ENCODE results near the gene POLR3F. TPM values are rescaled to one million over a fixed set of nuclear protein-coding genes. Genes with fewer than 3 reads are reported as not detected.
"Not testable (repeated sequence)": the region's sequence is repeated elsewhere in the genome, so short reads cannot be mapped to it uniquely, and the experiment has no call there.

POLR3F gene, protein sequence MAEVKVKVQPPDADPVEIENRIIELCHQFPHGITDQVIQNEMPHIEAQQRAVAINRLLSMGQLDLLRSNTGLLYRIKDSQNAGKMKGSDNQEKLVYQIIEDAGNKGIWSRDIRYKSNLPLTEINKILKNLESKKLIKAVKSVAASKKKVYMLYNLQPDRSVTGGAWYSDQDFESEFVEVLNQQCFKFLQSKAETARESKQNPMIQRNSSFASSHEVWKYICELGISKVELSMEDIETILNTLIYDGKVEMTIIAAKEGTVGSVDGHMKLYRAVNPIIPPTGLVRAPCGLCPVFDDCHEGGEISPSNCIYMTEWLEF
- total RNA-seq = 13.3 TPM

DNA sequence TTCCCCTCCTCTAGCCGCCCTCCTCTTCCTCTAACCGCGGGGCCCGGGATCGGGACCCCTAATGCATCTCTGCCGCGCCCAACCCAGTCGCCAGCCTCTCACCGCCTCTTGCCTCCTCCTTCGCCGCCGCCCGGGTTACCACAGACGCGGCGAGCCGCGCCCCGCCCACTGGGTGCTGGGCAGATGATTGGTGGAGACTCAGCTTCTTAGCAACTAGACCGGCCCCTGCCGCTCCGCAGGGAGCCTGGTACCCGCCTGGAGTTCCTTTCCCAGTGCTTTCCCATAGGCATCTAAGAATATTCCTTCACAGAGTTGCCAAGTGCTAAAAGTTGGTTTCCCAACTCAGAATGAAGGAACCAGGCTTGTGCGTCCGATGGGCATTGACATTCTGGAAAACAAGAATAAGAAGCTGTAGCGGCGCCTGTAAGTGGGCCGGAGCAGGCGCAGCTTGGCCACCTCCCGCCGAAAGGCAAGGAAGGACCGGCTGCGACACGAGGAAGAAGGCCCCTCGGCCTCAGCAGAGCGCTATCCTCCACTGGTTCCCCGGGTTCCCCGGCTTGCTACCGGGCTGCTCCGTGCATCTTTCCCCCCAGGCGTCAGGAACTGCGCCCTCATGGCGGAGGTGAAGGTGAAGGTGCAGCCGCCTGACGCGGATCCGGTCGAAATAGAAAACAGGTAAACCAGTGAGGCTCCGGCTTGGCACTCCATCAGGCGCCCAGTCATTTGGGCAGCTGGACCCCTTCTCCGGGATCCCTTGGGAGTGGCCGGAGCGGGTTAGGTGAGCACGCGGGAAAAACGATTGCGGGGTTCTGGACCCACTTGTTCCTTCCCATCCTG is at the start of gene POLR3F, which contains the start of gene DZANK1:
Gene POLR3F (plus strand): TSS at position 497 of the 837 bp plus-strand sequence. CDS start 117 bp downstream, at position 614.
Gene DZANK1 (minus strand): TSS at position 137 of the 837 bp plus-strand sequence. CDS start 1,672 bp downstream, outside the sequence.
- peak; percentile 98 for DNase-seq

DNA sequence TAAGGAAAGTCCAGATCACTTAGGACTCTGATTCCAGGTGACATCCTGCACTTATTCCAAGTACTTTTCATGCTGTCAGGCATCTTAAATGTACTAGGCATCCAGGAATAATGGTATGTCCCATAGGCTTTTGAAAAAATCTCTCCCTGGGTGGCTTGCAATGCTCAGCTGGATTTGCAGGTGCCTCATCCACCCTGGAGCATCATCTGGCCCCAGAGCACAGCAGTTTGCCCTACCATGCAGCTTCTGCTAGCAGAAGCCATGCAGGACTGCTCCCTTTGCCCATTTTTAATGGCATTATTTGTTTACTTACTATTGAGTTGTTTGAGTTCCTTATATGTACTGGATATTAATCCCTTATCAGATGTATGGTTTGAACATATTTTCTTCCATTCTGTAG is 45.6 kb upstream of the POLR3F start:
- no peak for DNase-seq

DNA sequence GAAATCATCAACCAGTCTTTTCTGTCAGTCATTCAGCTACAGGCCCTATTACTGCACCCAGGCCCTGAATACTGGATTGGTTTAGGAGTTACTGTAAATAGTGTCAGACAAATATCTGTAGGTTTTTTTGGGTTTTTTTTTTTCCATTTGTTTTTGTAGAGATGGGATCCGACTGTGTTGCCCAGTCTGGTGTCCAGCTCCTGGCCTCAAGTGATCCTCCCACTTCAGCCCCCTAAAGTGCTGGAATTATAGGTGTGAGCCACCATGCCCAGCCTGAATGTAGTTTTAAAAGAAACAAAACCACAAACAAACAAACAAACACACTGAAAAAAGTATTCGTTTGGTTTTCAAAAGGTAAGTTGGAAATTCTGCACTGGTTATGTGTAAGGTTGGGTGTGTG is 40.0 kb upstream of the POLR3F start:
- no peak for DNase-seq

DNA sequence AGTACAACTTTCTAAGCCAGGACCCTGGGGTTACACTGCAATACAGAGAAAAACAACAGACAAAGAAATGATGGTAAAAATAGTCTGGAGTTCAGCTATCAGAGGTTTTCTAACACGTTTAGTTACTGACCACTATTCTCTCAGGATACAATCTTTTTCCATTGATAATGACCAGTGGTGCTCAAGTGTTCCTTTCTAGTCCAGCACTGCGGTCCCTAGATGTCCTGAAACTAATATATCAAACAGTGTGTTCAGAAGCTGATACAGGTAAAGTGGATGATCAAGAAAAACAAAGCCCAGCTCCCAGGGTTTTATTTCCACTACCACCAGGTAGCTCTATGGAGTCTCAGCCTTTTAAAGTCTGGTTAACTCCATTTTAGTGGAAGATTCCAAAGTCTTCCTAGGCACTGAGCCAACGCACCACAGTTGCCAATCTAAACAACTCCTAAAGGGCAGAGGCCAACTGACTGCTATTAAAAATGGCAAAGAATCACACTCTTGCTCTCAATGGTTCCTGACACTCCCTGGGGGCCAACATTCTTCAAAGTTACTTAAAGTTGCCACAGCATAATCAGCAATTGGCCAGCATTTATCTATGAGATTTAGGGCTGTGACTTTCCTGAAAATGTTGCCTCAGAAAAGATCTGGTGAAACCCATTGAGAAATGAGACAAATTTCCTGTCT is 38.6 kb upstream of the POLR3F start:
- DNase-seq = no peak

DNA sequence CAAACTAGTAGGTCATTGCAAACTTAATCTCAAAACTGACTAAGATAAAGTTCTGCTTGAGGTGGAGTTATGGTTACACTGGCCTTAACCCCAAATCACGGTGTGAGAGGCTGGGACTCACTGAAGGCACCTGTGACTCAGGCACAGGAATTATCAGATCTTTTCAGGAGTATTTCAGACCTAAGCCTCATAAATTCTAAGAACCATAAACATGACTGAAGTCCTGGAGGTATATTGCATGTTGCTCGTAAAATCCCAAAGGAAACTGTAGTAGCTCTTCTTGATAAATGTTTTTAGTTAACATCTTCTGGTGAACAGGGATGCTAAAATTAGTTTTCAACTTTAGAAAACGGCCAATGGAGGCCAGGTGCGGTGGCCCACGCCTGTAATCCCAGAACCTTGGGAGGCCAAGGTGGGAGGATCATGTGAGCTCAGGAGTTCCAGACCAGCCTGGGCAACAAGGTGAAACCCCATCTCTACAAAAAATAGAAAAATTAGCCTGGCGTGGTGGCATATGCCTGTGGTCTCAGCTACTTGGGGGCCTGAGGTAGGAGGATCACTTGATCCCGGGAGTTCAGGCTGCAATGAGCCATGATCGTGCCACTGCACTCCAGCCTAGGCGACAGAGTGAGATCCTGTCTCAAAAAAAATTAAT is 36.9 kb upstream of the POLR3F start:
- DNase-seq = no peak

DNA sequence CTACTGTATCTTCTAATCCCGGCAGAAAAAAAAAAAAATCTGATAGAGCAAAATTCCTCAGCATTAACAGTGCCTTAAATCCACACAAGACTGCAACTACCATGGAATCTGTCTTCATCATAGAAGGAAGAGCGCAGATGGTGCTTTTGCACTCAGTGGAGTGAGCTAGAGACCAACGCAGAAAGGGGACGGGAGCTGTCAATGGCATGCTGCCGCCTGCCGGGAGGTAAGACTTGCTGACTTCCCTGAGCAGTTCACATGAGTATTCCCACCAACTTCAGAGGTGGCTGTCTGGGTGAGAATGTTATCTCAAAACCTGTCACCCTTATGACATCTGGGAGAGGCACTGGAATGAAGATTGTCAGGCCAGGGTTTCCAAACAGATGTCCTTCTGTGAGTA is 36.0 kb upstream of the POLR3F start:
- no peak for DNase-seq

DNA sequence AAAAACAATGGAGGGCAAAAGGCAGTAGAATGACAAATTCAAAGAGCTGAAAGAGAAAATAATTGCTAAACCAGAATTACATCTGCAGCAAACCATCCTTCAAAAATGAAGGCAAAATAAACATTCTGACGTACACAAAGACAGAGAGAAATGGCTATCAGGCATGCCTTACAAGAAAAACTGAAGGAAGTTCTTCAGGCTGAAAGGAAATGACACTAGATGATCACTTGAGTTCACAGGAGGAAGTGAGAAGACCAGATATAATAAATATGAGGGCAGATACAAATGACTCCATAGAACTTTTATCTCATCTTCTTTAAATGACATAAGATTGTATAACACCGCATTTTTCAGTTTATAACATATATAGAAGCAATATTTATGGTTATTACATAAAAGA is 30.3 kb upstream of the POLR3F start:
- no peak for DNase-seq

DNA sequence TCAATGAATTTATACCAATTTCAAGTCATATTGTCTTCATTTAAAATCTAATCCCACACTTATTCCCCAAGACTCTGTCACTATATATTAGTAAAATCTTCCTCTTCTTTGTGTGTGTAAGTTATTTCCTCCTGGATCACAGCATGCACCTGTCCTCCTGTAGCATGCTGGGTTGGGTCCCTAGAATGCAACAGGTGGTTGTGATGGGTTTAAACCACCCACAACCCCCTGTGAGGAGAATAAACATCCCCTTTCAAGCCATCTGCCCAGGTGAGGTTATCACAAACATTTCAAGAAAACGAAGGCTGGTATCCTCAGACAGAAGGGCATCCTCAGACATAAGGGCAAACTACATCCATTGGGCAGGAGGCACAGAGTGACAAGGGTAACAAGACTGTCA is 26.8 kb upstream of the POLR3F start:
- no peak for DNase-seq

DNA sequence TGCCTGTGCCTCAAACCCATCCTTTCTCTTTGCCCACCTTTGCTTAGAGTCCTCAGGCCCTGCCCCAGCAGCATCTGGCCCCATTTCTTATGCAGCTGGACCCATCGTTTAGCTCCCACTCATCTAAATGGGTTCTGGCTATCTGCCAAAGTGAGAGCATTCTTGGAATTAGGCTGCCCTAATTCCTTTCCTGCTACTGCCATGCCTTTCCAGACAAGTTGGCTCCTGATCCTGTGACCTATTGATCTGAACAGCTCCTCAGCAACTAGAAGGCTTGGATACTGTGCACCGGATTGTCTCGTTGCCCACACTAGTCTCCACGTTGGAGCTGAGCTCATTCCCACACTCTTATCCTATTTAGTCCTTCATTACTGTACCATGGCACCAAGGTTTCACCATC is 23.3 kb upstream of the POLR3F start:
- peak; percentile 20 for DNase-seq

DNA sequence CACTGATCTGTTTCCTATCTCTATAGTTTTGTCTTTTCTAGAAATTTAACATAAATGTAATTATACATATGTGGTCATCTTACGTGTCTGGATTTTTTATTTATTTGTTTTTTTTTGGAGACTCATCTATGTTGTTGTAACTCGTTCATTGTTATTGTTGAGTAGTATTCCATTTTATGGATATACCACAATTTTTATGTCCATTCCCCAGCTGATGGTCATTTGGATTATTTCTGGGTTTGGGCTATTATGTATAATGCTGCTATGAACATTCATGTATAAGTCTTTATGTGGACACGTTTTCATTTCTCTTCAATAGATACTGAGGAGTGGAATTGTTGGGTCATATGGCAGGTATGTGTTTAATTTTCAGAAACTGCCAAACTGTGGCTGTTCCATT is 10.6 kb upstream of the POLR3F start:
- DNase-seq = no peak

DNA sequence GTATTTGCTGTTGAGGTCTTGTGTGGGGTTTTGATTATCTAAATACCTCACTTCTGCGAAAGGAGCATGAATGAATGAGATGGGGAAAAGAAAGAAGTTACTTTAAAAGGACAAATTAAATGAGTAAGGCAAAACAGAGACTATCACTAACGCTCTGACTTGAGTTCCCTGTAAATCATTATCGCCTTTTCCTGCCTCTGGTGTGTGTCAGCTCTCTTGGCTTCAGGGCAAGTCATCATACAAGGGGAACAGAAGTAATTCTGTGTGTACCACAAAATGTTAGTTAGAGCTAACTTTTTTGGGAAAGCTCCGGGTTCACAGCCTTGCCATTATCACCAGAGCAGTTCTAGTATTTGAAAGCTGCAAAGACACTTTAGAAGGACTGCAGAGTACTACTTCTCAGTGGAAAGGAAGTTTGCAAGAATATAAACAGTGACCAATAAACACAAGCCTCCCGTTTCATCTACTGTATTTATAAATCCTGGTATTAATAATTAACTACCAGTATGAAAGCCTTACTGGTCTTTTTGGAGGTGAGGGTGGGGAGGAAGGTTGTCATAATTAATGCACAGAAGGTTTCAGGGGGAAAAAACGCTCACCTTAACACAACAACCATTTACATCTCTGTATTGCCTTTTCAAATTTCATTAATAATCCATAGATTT is 1.5 kb upstream of the POLR3F start:
- no peak for DNase-seq

DNA sequence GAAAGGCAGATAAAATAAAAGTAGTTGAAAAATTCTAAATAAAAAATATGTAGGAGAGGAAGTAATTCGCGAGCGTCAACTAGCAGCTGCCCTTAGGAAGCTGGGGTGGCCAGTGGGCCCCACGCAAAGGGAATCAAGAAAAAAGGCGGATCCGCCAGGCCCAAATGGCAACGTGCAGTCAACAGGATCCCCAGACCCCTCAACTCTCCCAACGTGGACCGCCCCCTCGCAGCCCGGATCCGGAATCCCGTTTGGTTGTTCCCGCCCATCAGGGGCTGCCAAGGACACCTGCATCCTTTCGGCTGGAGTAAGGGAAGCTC is 656 bp upstream of the POLR3F start:
- DNase-seq = no peak

DNA sequence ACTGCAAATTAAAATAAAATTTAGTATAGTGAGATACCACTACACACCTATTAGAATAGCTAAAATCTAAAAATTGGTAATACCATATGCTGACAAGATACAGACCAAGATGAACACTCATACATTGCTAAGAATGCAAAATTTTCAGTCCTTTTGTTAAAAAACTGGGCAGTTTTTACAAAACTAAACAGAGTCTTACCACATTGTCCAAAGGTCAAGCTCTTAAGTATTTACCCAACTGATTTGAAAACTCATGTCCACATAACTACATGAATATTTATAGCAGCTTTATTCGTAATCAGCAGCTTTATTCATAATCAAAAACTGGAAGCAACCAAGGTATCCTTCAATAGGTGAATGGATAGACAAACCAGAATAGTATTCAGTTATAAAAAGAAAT is 10.0 kb downstream of the POLR3F start:
- no peak for DNase-seq

DNA sequence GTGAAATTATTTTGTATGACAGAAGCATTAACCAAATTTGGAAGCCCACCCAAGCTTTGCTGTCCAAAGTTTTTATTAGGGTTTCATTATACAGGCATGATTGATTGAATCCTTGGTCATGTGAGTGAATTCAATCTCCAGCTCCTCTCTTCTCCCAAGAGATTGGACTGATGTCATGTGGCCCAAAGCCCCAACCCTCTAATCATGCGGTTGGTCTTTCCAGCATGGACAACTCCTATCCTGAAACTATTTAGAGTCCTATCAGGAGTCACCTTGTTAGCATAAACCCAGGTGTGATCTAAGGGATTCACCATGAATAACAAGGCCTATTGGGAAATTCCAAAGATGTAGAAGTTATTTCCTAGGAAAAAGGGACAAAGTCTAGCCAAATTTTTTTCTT is 10.6 kb downstream of the POLR3F start:
- DNase-seq = no peak

DNA sequence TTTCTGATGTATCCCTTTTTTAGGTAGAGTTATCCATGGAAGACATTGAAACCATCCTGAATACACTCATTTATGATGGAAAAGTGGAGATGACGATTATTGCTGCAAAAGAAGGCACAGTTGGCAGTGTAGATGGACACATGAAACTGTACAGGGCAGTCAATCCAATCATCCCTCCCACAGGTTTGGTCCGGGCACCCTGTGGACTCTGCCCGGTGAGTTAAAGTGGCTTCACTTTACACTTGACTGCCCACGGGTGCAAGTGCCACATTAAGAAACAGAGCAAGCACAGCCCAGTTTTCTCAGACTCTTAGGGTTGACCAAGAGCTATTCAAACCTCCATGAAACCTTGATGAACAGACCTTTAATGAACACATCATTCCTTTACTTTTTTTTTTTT is 14.4 kb downstream of the POLR3F start:
- no peak for DNase-seq

DNA sequence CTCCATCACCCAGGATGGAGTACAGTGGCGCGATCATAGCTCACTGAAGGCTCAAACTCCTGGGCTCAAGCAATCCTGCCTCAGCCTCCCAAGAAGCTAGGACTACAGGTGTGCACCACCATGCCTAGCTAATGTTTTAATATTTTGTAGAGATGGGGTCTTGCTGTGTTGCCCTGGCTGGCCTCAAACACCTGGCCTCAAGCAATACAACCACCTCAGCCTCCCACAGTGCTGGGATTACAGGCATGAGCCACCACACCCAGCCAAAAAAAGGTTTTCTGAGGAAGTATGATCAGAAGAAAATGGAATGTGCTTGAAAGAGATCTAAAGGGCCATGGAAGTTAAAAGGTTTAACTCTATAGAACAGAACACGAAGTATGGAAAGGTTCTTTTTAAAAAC is 21.1 kb downstream of the POLR3F start:
- DNase-seq = no peak

DNA sequence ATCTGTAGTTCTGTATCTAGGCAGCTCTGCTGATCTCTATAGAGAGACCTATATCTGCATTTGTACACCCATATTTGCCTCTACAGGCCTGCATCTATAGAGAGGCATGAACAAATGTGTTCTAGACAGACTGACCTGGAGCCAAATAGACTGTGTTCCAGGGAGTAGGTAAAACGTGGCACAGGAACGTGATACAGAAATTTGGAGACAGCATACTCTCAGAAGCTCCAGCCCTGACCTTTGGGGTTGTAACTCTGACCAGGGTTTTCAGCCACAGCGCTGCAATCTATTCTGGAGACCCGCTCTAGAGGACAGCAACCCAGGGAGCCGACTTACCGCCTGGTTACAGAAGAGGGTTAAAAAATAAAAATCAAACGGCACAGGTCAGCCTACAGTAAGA is 28.9 kb downstream of the POLR3F start:
- DNase-seq = peak; percentile 3

DNA sequence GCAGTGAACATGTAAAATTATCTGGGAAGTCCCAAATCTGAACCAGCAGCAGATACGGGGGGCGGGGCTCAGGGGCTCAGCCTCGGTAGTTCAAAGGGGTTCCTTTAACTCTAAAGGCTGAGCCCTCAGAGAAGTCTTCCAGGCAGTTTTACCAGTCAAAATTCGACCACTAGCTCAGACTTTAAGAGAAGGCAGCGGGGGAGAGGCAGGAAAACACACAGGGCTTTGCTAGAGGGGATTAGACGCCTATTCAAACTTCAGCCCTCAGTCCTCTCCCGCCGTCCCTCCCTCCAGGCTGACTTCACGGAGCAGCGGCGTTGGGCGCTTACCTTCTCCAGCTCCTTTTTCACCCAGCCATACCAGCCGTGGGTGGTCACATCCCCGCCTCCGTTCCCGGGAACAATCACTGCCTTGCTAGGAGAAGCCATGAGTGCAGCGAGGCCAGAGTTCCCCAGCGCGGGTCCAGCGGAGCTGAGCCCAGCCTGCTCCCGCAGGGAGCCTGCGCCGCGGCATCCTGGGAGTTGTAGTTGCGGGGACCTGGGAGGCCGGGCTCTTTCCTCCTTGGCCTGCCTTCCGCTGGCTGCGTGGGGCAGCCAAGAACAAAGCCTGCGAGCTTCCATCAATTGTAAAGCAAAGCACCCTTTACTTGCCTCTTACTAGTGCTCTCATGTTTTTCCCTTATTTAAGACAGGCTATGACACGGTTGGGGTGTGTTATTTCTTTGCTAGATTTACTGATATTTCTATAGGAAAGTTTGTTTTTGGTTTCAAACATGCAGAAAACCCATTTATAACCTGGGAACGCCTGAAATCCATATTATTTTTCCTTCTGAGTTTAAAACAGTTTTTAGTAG is 29.8 kb downstream of the POLR3F start, which contains the start of gene RBBP9:
Gene RBBP9 (minus strand): TSS at position 486 of the 853 bp plus-strand sequence. CDS start 58 bp downstream, at position 428.
- peak; percentile 93 for DNase-seq

DNA sequence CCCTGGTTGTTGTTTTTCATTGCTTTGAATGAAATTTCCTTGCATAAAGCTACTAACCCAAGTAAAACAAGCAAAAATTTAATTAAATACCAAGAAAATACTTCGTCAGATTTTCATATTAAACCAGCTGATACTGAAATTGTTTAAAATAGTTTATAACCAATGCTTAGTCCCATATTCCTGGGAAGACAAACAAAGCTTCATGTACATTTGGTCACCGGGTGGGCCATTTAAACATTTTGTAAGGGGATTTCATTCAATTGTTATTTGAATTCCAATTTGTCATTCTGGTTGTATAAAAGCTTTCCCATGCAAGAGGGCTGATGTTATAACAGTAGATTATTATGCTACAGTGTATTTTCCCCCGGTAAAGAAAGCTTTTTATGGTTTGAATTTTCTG is 30.4 kb downstream of the POLR3F start:
- DNase-seq = no peak

DNA sequence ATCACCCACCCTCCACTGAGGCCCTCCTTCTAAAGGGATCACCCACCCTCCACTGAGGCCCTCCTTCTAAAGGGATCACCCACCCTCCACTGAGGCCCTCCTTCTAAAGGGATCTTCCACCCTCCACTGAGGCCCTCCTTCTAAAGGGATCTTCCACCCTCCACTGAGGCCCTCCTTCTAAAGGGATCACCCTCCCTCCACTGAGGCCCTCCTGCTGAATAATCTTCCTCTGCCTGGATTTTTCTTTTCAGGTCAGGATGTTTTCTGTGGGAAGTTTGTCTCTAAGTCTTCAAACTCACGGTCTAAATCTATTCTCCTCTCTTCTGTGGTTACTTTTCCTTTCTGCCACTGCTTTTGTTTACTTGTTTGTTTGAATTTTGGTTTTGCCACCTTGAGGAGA is 34.5 kb downstream of the POLR3F start:
- DNase-seq = not testable (repeated sequence)

Measured in tongue (tissue), 2 donors.